Stimulated activated naive CD8-positive, alpha-beta T cell treated with anti-CD3 and anti-CD28 coated beads, Interleukin-15, Interleukin-2, amounts not matched to agents 100 U/mL and 50 U/mL, for 24 hours (primary cell): ENCODE measurements around the gene RAI2.
"Not testable (repeated sequence)": the region's sequence is repeated elsewhere in the genome, so short reads cannot be mapped to it uniquely, and the experiment has no call there.

Experiments used
- ATAC-seq: fragments of 150-1000 bp; cut with Tn5 transposase; one replicate; pipeline ENCODE4 v1.10.0; 2021
- DNase-seq: peaks from one replicate; pipeline ENCODE4 v3.0.0; 2021

Gene RAI2

DNA sequence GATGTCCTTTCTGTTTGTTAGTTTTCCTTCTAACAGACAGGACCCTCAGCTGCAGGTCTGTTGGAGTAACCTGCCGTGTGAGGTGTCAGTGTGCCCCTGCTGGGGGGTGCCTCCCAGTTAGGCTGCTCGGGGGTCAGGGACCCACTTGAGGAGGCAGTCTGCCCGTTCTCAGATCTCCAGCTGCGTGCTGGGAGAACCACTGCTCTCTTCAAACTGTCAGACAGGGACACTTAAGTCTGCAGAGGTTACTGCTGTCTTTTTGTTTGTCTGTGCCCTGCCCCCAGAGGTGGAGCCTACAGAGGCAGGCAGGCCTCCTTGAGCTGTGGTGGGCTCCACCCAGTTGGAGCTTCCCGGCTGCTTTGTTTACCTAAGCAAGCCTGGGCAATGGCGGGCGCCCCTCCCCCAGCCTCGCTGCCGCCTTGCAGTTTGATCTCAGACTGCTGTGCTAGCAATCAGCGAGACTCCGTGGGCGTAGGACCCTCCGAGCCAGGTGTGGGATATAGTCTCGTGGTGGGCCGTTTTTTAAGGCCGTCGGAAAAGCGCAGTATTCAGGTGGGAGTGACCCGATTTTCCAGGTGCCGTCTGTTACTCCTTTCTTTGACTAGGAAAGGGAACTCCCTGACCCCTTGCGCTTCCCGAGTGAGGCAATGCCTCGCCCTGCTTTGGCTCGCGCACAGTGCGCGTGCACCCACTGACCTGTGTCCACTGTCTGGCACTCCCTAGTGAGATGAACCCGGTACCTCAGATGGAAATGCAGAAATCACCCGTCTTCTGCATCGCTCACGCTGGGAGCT, 74.3 kb downstream of the RAI2 start:
- not testable (repeated sequence) for DNase-seq, ATAC-seq

DNA sequence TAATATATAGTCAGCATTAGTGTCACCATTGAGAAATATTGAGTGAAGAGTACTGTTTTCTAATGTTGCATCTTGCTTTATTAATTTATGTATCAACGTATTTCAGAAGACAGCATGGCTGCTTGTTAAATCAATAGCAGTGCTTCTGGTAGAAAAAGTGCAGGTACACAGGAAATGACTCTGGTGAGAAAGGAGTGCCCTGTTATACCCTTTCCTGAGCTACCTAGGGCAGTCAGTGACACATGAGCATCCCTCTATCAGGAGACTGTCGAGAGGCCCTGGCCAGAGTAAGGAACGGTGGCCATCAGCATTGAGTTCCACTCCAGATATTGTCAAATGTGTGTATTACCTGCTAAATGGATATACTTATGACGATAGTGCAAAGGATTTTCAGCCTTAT, 81.7 kb downstream of the RAI2 start:
- DNase-seq (no peak), ATAC-seq (no peak)

DNA sequence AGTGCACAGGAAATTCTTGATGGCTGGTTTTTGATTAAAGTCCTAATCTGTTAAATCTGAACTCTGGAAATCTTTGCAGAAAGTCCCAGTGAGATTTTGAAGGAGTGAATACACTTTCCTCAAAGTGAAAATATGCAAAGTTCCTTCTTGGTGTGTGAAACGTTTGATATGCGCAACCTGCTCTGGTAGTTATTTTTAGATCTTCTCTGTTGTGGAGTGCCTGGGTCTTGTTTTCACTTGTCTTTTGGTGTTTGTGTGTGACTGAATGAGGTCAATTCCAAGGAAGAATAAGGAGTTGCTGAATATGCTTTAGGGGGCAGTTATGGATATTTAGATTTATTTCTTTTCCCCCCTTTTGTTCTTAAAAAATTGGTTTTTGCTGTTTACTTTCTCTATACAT, 82.1 kb downstream of the RAI2 start:
- no peak for DNase-seq
- no peak for ATAC-seq

DNA sequence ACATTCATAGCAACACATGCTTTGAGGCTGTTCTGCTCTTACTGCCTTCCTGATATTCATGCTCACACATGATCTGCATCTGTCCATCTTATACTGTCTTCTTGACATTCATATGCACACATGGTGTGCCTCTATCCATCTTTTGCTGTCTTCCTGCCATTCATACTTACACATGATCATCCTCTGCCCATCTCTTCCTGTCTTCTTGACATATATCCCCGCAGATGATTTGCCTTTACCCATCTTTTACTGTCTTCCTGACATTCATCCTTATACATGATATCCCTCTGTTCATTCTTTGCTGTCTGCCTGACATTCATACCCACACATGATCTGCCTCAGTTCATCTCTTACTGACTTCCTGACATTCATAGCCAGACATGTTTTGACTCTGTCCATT, 87.0 kb downstream of the RAI2 start:
- DNase-seq (no peak), ATAC-seq (no peak)

DNA sequence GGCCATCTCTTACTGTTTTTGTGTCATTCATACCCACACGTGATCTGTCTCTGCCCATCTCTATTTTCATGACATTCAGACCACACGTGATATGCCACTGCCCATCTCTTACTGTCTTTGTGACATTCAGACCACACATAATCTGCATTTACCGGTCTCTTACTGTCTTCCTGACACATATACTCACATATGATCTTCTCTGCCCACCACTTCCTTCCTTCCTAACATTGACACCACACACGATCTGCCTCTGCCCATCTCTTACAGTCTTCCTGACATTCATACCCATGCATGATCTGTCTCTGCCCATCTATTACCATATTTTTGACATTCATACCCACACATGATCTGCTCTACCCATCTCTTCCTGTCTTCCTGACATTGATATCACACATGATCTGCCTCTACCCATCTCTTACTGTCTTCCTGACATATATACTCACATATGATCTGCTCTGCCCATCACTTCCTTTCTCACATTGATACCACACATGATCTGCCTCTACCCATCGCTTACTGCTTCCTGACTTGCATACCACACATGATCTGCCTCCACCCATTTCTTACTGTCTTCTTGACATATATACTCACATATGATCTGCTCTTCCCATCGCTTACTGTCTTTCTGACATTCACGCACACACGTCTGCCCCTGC, 87.7 kb downstream of the RAI2 start:
- ATAC-seq (no peak), DNase-seq (no peak)

DNA sequence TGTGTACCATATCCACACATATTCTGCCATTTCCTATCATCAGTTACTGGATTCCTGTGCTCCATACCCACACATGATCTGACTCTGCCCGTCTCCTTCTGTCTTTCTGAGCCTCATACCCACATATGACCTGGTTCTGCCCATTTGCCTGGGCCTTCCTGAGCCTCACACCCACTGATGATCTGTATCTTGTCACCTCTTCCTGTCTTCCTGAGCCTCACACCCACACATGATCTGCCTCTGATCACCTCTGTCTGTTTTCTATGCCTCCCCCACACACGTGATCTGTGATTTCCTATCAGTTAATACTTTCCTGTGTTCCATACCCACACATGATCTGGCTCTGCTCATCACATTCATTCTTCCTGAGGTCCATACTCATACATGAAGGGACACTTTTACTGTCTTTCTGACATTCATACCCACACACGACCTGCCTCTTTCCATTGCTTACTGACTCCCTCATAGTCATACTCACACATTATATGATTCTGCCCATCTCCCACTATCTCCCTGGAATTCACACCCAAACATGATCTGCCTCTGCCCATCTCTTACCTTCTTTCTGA, 91.3 kb downstream of the RAI2 start:
- ATAC-seq (peak; percentile 43), DNase-seq (peak; percentile 6)

DNA sequence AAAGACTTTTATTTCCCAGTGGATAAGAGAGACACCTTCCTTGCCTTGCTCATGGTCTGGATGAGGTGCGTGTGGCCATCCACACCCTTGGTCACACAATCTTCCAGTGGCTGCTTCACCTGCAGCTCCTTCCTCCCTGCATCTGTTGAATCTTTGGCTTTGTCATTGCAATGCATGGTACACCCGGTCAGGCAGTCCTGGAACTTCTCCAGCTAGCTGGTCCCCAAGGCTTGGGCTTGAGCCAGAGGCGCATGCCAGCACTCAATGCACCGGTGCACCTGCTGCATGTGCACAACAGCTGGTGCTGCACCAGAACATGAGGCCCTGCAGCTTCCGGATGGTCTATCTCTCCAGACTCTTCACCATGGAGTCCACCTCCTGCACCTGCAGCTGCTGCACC, 92.1 kb downstream of the RAI2 start:
- ATAC-seq (no peak), DNase-seq (no peak)

DNA sequence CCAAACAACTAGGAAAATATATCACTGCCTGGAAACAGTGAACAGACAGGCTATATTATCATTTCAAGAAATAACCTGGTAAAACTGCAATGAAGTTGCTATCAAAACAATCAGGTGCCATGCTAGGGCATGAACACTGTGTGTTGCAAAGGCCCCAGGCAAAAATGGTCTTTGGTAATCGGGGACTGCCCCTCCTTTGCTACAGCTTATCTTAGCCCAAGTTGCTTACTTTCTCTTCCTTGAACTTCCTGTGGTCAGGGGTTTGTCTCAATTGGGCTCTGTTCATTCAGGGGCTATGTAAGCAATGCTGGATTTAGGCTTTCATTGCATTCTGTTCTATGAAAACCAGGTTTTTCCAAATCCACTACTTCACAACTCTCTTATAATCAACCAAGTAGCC, 93.4 kb downstream of the RAI2 start:
- no peak for ATAC-seq
- DNase-seq: no peak

DNA sequence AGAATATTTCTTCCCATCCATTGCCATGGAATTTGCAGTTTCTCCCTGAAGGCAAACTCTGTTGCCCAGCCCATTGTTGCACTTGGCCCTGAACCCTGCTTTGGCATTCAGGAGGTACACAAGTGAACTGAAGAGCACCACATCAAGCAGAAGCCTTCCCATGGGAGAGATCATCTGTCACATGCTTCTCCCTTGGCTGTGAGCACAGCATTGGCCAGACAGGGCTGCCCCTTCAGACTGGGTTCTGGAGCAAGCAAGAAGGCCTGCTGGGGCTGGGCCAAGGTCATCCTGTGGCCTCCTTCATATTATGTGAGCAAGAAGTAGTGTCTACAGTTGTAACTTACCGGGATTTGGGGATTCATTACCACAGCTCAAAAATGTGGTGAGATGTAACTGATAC, 101.1 kb downstream of the RAI2 start:
- DNase-seq: no peak
- no peak for ATAC-seq

DNA sequence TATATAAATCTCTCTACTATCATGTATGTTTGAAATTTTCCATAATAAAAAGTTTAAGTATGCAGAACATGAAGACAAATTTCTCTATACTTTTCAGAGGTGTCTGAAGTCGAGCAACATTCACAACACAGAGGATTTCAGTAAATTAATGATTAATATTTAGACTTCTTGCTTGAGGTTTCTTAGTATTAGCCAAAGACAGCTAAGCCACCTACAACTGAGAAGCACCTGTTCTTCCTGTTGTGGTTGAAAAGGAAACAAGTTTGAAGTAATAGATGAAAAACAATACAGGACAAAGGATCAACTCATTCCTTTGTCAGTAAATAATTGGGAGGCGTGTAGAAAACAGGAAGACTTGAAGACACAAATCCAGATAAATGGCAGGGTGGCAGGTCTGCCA, 102.7 kb downstream of the RAI2 start:
- no peak for DNase-seq
- ATAC-seq: no peak

DNA sequence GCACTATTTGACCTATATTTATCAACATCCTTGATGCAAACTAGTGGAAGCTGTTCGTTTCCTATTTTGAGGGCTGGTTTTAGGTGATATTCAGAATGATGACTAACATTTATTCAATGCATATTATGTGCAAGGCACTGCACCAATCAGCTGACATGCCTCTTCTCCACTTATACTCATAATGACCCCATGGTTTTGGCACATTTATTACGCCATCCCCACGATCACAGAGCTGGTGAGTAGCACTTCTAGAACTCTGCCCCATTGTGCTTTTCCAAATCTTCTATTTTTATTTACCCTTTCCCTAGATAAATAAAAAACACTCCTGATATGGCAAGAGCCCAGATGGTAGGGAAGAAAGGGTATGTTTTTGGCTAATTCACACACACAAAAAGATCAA, 110.7 kb downstream of the RAI2 start:
- DNase-seq (no peak), ATAC-seq (no peak)
